Measurements from ENCODE around the gene HMX1. TPM values are rescaled to one million over a fixed set of nuclear protein-coding genes. Genes with fewer than 3 reads are reported as not detected.
A peak's percentile ranks its signal among the peaks of the same experiment; 100 is the strongest.

Gene HMX1
- total RNA-seq, 1 donor from 2014 or later: 1.1 TPM

GRCh38 chr4:8893624-8894423 lies 22.2 kb upstream of the HMX1 start:
- no peaks in the 10 kb centered on the region for H3K36me3 Mint-ChIP-seq (ENCODE audit: low read depth)
- no peaks in the 10 kb centered on the region for H3K9me3 Mint-ChIP-seq
- no peak overlapping the region for H3K27ac Mint-ChIP-seq (ENCODE audit: unreplicated experiment)
- peak overlapping the region; percentile 59 for H3K4me3 Mint-ChIP-seq
- peaks cover 23% of the 10 kb centered on the region for H3K4me1 Mint-ChIP-seq
- no peak for DNase-seq (ENCODE audit: low read depth, low spot score)
- TF ChIP-seq CTCF (conservative IDR thresholded peaks at IDR 0.05): no peak
- peaks cover 96% of the 10 kb centered on the region for H3K27me3 Mint-ChIP-seq (ENCODE audit: low read depth)

- peak overlapping the region; percentile 59 for H3K4me3 Mint-ChIP-seq
- no peak for TF ChIP-seq CTCF (conservative IDR thresholded peaks at IDR 0.05)
- peaks cover 23% of the 10 kb centered on the region for H3K4me1 Mint-ChIP-seq
- no peak for DNase-seq (ENCODE audit: low read depth, low spot score)
- no peak overlapping the region for H3K27ac Mint-ChIP-seq (ENCODE audit: unreplicated experiment)
- no peaks in the 10 kb centered on the region for H3K9me3 Mint-ChIP-seq
- H3K27me3 Mint-ChIP-seq (ENCODE audit: low read depth): peaks cover 96% of the 10 kb centered on the region
- H3K36me3 Mint-ChIP-seq (ENCODE audit: low read depth): no peaks in the 10 kb centered on the region
Observed at GRCh38 chr4:8893227-8893623, 21.6 kb upstream of the HMX1 start.

GRCh38 chr4:8892556-8893226 lies 21.1 kb upstream of the HMX1 start:
- Mint-ChIP-seq H3K27me3 (ENCODE audit: low read depth) (peaks cover 96% of the 10 kb centered on the region), H3K4me1 (peaks cover 18% of the 10 kb centered on the region), H3K4me3 (no peak overlapping the region), H3K9me3 (no peaks in the 10 kb centered on the region), H3K27ac (ENCODE audit: unreplicated experiment) (no peak overlapping the region), H3K36me3 (ENCODE audit: low read depth) (no peaks in the 10 kb centered on the region)
- no peak for TF ChIP-seq CTCF (conservative IDR thresholded peaks at IDR 0.05)
- DNase-seq (ENCODE audit: low read depth, low spot score): no peak

- Mint-ChIP-seq H3K36me3 (ENCODE audit: low read depth) (no peaks in the 10 kb centered on the region), H3K27me3 (ENCODE audit: low read depth) (peaks cover 97% of the 10 kb centered on the region), H3K27ac (ENCODE audit: unreplicated experiment) (no peak overlapping the region), H3K4me3 (no peak overlapping the region), H3K4me1 (peaks cover 12% of the 10 kb centered on the region), H3K9me3 (no peaks in the 10 kb centered on the region)
- TF ChIP-seq CTCF (conservative IDR thresholded peaks at IDR 0.05): no peak
- DNase-seq (ENCODE audit: low read depth, low spot score): no peak
Observed at GRCh38 chr4:8891646-8892555, 20.3 kb upstream of the HMX1 start.

- H3K4me3 Mint-ChIP-seq: no peak overlapping the region
- H3K27me3 Mint-ChIP-seq (ENCODE audit: low read depth): peaks cover 97% of the 10 kb centered on the region
- no peaks in the 10 kb centered on the region for H3K9me3 Mint-ChIP-seq
Observed at GRCh38 chr4:8891255-8891645, 19.6 kb upstream of the HMX1 start.

More at GRCh38 chr4:8891255-8891645, 19.6 kb upstream of the HMX1 start:
- no peak for DNase-seq (ENCODE audit: low read depth, low spot score)
- no peak for TF ChIP-seq CTCF (conservative IDR thresholded peaks at IDR 0.05)
- Mint-ChIP-seq H3K27ac (ENCODE audit: unreplicated experiment) (no peak overlapping the region), H3K36me3 (ENCODE audit: low read depth) (no peaks in the 10 kb centered on the region), H3K4me1 (peaks cover 6% of the 10 kb centered on the region)
